ENCODE results near the gene ZDHHC18.
A peak's percentile ranks its signal among the peaks of the same experiment; 100 is the strongest.
"Not testable (repeated sequence)": the region's sequence is repeated elsewhere in the genome, so short reads cannot be mapped to it uniquely, and the experiment has no call there.

The ZDHHC18 gene

GRCh38 chr1:26828411-26828991, 2.0 kb downstream of the ZDHHC18 start:
- FAIRE-seq (no peak), DNase-seq (ENCODE audit: insufficient read length, low spot score) (no peak)
- TF ChIP-seq, protein P1, sequence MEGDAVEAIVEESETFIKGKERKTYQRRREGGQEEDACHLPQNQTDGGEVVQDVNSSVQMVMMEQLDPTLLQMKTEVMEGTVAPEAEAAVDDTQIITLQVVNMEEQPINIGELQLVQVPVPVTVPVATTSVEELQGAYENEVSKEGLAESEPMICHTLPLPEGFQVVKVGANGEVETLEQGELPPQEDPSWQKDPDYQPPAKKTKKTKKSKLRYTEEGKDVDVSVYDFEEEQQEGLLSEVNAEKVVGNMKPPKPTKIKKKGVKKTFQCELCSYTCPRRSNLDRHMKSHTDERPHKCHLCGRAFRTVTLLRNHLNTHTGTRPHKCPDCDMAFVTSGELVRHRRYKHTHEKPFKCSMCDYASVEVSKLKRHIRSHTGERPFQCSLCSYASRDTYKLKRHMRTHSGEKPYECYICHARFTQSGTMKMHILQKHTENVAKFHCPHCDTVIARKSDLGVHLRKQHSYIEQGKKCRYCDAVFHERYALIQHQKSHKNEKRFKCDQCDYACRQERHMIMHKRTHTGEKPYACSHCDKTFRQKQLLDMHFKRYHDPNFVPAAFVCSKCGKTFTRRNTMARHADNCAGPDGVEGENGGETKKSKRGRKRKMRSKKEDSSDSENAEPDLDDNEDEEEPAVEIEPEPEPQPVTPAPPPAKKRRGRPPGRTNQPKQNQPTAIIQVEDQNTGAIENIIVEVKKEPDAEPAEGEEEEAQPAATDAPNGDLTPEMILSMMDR (IDR thresholded peaks at IDR 0.05; ENCODE audit: insufficient read depth, missing control alignments) = no peak

DNA sequence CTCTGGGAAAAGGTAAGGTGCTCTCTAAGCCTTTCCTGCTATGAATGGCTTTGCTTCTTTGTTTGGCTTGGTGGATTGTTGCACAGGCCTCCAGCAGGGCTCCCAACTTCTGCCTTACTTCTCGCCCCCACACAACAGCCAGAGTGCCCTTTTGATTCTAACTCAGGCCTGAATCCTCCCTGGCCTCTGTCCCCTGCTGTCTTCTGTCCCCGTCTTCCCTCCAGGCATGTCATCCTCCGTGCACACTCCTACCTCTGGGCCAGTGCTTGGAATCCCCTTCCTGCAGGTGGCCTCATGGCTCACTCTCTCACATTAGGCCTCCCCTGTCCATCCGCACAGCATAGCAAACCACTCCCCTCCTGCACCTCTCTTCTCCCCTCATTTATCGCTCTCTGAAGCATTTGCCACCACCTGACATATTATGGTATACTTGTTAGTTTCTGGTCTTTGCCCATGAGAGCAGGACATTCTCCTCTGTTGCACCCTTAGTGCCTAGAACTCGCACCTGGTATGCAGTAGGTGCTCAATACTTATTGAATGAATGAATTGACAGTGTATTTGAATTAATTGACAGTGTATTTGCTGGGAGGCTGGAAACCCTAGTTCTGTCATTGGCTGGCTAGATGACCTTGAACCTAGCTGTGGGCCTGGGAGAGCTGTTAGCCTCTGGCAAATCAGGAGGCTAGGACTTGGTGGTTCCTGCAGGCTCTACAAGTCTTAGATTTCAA, 2.9 kb downstream of the ZDHHC18 start:
- DNase-seq (ENCODE audit: insufficient read length, low spot score) (no peak), FAIRE-seq (no peak)
- TF ChIP-seq, protein P1 (IDR thresholded peaks at IDR 0.05; ENCODE audit: insufficient read depth, missing control alignments) = no peak

GRCh38 chr1:26831059-26831458, 4.6 kb downstream of the ZDHHC18 start:
- DNase-seq (ENCODE audit: insufficient read length, low spot score) = no peak
- no peak for FAIRE-seq
- TF ChIP-seq, protein P1 (IDR thresholded peaks at IDR 0.05; ENCODE audit: insufficient read depth, missing control alignments) = no peak

- DNase-seq (ENCODE audit: insufficient read length, low spot score) = no peak
- TF ChIP-seq, protein P1 (IDR thresholded peaks at IDR 0.05; ENCODE audit: insufficient read depth, missing control alignments) = no peak
- no peak for FAIRE-seq
These were observed 5.2 kb downstream of the ZDHHC18 start for GRCh38 chr1:26831546-26832248.

DNA sequence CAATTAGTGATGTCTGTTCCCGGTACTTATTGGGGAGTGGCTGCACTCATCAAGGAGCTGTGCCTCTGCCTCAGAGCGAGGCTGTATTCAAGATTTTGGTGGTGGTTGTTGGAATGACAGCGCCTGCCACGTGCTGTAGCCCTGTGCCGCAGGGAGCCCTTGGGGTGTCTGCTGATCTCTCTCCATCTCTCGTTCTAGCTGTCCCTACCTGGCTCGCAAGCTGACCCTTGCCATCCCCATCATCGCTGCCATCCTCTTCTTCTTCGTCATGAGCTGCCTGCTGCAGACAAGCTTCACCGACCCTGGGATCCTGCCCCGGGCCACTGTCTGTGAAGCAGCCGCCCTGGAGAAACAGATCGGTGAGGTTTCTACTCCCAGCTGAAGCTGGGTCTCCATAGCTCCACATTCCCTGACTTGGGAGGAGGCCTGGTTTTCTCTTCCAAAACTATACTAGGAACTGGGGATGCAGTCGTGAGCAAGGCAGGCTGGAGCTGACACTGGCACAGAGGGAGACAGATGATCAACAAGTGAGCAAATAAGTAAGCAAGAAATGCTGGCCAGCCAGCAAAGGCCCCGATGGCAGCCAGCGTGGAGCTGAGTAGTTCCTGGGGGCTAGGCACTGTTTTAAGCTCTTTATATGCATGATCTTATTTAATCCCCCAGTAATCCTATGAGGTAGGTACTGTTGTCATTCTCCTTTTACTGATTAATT, 5.9 kb downstream of the ZDHHC18 start:
- DNase-seq (ENCODE audit: insufficient read length, low spot score) (no peak), FAIRE-seq (no peak)
- TF ChIP-seq, protein P1 (IDR thresholded peaks at IDR 0.05; ENCODE audit: insufficient read depth, missing control alignments) = no peak

GRCh38 chr1:26833432-26834405, 7.2 kb downstream of the ZDHHC18 start:
- DNase-seq (ENCODE audit: insufficient read length, low spot score) (peak; percentile 62), FAIRE-seq (no peak)
- TF ChIP-seq, protein P1 (IDR thresholded peaks at IDR 0.05; ENCODE audit: insufficient read depth, missing control alignments) = no peak

GRCh38 chr1:26837665-26838064, 11.2 kb downstream of the ZDHHC18 start:
- FAIRE-seq; DNase-seq (ENCODE audit: insufficient read length, low spot score): not testable (repeated sequence)
